Hepatocyte (in vitro differentiated cells): ENCODE results near the gene DNAJC5. TPM values are rescaled to one million over a fixed set of nuclear protein-coding genes. Genes with fewer than 3 reads are reported as not detected.
"Not testable (repeated sequence)": the region's sequence is repeated elsewhere in the genome, so short reads cannot be mapped to it uniquely, and the experiment has no call there.

ENCODE experiments used
- DNase-seq: peaks from one replicate; pipeline ENCODE4 v3.0.0-alpha.2; 2016; ENCODE audit warnings: low spot score
- H2AFZ ChIP-seq: fragments of 200-600 bp; sonication (generic); 2 replicates; pipeline ENCODE4 v1.6.0; 2016; ENCODE audit warnings: antibody characterized with exemption, mild to moderate bottlenecking
- H3K27ac ChIP-seq: fragments of 200-600 bp; sonication (generic); 2 replicates; pipeline ENCODE4 v1.5.1; 2016; ENCODE audit warnings: mild to moderate bottlenecking
- H3K27me3 ChIP-seq: fragments of 200-600 bp; sonication (generic); 2 replicates; pipeline ENCODE4 v1.6.1; 2016
- H3K36me3 ChIP-seq: fragments of 200-600 bp; sonication (generic); replicated peaks from 2 replicates; pipeline ENCODE4 v1.5.1; 2016; ENCODE audit warnings: low read depth; ENCODE audit not compliant: insufficient read depth
- H3K4me1 ChIP-seq: fragments of 200-600 bp; sonication (generic); 2 replicates; pipeline ENCODE4 v1.5.1; 2016; ENCODE audit warnings: mild to moderate bottlenecking, moderate library complexity; ENCODE audit not compliant: insufficient read depth
- H3K4me2 ChIP-seq: fragments of 200-600 bp; sonication (generic); 2 replicates; pipeline ENCODE4 v1.6.0; 2016
- H3K4me3 ChIP-seq: fragments of 200-600 bp; sonication (generic); 2 replicates; pipeline ENCODE4 v1.5.1; 2016; ENCODE audit warnings: mild to moderate bottlenecking
- H3K79me2 ChIP-seq: fragments of 200-600 bp; sonication (generic); 2 replicates; pipeline ENCODE4 v1.6.0; 2017; ENCODE audit warnings: mild to moderate bottlenecking
- H3K9me2 ChIP-seq: fragments of 200-600 bp; sonication (generic); replicated peaks from 2 replicates; pipeline ENCODE4 v1.6.0; 2017; ENCODE audit warnings: mild to moderate bottlenecking; ENCODE audit not compliant: insufficient read depth
- H3K9me3 ChIP-seq: fragments of 200-600 bp; sonication (generic); 2 replicates; pipeline ENCODE4 v1.5.1; 2016; ENCODE audit warnings: low read depth, mild to moderate bottlenecking
- H4K20me1 ChIP-seq: fragments of 200-600 bp; sonication (generic); 2 replicates; pipeline ENCODE4 v1.6.0; 2016; ENCODE audit warnings: mild to moderate bottlenecking; ENCODE audit not compliant: insufficient read depth, poor library complexity, severe bottlenecking
- EZH2 ChIP-seq: fragments of 200-600 bp; sonication (generic); IDR thresholded peaks from 2 replicates; pipeline ENCODE4 v1.6.1; 2016; ENCODE audit warnings: antibody characterized with exemption, mild to moderate bottlenecking, borderline replicate concordance
- EZH2phosphoT487 ChIP-seq: fragments of 200-600 bp; sonication (generic); IDR thresholded peaks from one replicate; pipeline ENCODE4 v1.6.1; 2018; ENCODE audit warnings: antibody characterized with exemption, mild to moderate bottlenecking, low read depth, moderate library complexity; ENCODE audit not compliant: unreplicated experiment, severe bottlenecking
- WGBS: methylation state at CpG from one replicate; pipeline ENCODE4 v1.1.6; 2016; ENCODE audit warnings: low lambda C conversion rate; ENCODE audit errors: missing lambda C conversion rate; 5-methylcytosine and 5-hydroxymethylcytosine counted together
- polyA plus RNA-seq: library from polyadenylated mRNA; unstranded; fragments of >200 nt; fragmentation: Nextera tagmentation; extraction: Ambion mirVana; gene quantifications from 2 replicates; pipeline ENCODE4 v1.2.1, GENCODE V29; 2016
- total RNA-seq: library from RNA; depleted of rRNA; stranded (reverse); fragments of >200 nt; gene quantifications from 2 replicates; pipeline ENCODE4 v1.2.3, GENCODE V29; 2014
- TF ChIP-seq, protein P1 (sequence below): fragments of 200-600 bp; sonication (generic); IDR thresholded peaks from 2 replicates; pipeline ENCODE4 v1.5.1; 2016; ENCODE audit warnings: antibody characterized with exemption, mild to moderate bottlenecking; ENCODE audit not compliant: poor library complexity

The DNAJC5 gene
- total and polyA plus RNA-seq, 2 experiments from 2014 or later: 10.2 to 39.6 TPM

DNA sequence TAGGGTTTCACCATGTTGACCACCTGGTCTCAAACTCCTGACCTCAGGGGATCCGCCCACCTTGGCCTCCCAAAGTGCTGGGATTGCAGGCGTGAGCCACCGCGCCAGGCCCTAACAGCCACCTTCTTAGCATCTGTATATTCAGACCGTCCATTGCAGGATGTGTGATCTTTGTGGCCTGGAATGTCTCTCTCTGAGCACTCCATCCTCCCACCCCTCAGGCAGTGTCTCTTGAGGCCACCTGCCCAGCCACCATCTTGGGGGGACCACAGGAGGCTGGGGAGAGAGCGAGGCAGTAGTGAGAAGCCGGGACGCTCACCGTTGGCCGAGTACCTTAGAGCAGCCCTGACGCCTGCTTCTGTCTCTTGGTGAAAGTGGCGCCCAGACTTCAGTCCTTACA is 18.8 kb downstream of the DNAJC5 start:
- H2AFZ ChIP-seq: no peak overlapping the region
- no peak overlapping the region for H3K27ac ChIP-seq
- H3K4me2 ChIP-seq: no peak overlapping the region
- no peaks in the 10 kb centered on the region for H3K27me3 ChIP-seq
- WGBS: 99% methylated on average over 12 of the region's 12 CpGs
- no peaks in the 10 kb centered on the region for H3K9me2 ChIP-seq
- no peaks in the 10 kb centered on the region for H3K36me3 ChIP-seq
- no peak for DNase-seq
- peaks cover 99% of the 10 kb centered on the region for H3K79me2 ChIP-seq
- H3K9me3 ChIP-seq: no peaks in the 10 kb centered on the region
- no peak overlapping the region for H3K4me3 ChIP-seq
- H4K20me1 ChIP-seq: peaks cover 57% of the 10 kb centered on the region
- TF ChIP-seq, protein P1, sequence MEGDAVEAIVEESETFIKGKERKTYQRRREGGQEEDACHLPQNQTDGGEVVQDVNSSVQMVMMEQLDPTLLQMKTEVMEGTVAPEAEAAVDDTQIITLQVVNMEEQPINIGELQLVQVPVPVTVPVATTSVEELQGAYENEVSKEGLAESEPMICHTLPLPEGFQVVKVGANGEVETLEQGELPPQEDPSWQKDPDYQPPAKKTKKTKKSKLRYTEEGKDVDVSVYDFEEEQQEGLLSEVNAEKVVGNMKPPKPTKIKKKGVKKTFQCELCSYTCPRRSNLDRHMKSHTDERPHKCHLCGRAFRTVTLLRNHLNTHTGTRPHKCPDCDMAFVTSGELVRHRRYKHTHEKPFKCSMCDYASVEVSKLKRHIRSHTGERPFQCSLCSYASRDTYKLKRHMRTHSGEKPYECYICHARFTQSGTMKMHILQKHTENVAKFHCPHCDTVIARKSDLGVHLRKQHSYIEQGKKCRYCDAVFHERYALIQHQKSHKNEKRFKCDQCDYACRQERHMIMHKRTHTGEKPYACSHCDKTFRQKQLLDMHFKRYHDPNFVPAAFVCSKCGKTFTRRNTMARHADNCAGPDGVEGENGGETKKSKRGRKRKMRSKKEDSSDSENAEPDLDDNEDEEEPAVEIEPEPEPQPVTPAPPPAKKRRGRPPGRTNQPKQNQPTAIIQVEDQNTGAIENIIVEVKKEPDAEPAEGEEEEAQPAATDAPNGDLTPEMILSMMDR: no peak
- TF ChIP-seq EZH2 (no peak), EZH2phosphoT487 (no peak)
- H3K4me1 ChIP-seq: peaks cover 1% of the 10 kb centered on the region

DNA sequence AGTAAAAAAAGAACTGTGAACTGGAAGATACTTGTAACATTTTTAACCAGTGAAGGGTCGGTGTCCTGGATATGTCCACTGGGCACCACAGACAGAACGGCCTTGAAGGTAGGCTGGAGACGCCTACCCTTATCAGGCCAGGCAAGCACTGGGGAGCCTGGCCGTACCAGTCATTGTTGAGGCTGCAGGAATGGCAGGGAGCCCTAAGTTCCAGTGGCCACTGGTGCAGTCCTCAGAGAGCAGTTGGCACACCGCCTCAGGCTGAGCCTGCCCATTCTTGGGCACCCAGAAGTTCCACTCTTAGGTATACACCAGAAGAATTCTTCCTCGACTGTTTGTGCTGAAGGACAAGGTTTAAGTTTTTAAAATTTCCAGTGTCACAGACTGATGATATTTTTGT is 20.5 kb downstream of the DNAJC5 start:
- H3K27ac ChIP-seq: no peak overlapping the region
- 97% methylated on average over 6 of the region's 6 CpGs for WGBS
- DNase-seq: no peak
- no peak overlapping the region for H3K4me2 ChIP-seq
- no peaks in the 10 kb centered on the region for H3K9me3 ChIP-seq
- no peaks in the 10 kb centered on the region for H3K9me2 ChIP-seq
- peaks cover 47% of the 10 kb centered on the region for H4K20me1 ChIP-seq
- H3K79me2 ChIP-seq: peaks cover 93% of the 10 kb centered on the region
- no peaks in the 10 kb centered on the region for H3K27me3 ChIP-seq
- TF ChIP-seq EZH2phosphoT487: no peak
- TF ChIP-seq EZH2: no peak
- TF ChIP-seq, protein P1: no peak
- no peak overlapping the region for H2AFZ ChIP-seq
- no peaks in the 10 kb centered on the region for H3K36me3 ChIP-seq
- H3K4me1 ChIP-seq: no peaks in the 10 kb centered on the region
- no peak overlapping the region for H3K4me3 ChIP-seq

DNA sequence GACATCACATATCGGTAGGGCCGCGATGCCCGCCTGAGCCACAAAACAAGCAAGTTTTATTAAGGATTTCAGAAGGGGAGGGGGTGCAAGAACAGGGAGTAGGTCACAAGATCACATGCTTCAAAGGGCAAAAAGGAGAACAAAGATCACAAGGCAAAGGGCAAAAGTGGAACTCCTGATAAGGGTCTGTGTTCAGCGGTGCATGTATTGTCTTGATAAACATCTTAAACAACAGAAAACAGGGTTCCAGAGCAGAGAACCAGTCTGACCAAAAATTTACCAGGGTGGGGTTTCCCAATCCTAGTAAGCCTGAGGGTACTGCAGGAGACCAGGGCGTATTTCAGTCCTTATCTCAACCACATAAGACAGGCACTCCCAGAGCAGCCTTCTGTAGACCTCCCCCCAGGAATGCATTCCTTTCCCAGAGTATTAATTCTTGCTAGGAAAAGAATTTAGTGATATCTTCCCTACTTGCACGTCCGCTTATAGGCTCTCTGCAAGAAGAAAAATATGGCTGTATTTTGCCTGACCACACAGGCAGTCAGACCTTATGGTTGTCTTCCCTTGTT is 21.5 kb downstream of the DNAJC5 start:
- WGBS: 91% methylated on average over 8 of the region's 8 CpGs
- not testable (repeated sequence) for H3K27me3 ChIP-seq, H2AFZ ChIP-seq, H3K9me3 ChIP-seq, H3K27ac ChIP-seq, H3K9me2 ChIP-seq, H3K4me3 ChIP-seq, DNase-seq, H3K4me2 ChIP-seq, H3K4me1 ChIP-seq, H3K36me3 ChIP-seq
- Histone ChIP-seq H4K20me1 (peaks cover 45% of the 10 kb centered on the region), H3K79me2 (peaks cover 93% of the 10 kb centered on the region)

DNA sequence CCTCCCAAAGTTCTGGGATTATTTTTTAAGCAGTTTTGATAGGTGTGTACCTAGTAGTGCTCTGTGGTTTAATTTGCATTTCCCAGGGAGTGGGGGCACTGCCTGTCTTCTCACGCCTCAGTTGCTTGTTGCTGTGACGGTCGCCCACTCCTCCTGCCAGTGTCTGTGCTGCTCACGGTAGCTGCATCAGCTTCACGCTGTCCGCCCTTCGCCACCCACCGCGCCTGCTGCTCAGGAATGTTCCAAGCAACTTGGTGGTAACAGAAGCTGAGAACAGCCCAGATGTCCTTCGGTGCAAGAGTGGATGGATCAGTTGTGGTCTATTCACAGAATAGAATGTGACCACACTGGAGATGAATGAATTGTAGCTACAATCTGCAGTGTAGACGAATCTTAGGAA is 22.9 kb downstream of the DNAJC5 start:
- Histone ChIP-seq H3K27me3 (no peaks in the 10 kb centered on the region), H3K4me3 (no peak overlapping the region), H3K9me3 (no peaks in the 10 kb centered on the region), H3K4me2 (no peak overlapping the region), H3K27ac (no peak overlapping the region), H3K36me3 (no peaks in the 10 kb centered on the region), H3K9me2 (no peaks in the 10 kb centered on the region), H4K20me1 (peaks cover 32% of the 10 kb centered on the region), H3K4me1 (no peaks in the 10 kb centered on the region), H2AFZ (no peak overlapping the region), H3K79me2 (peaks cover 93% of the 10 kb centered on the region)
- TF ChIP-seq EZH2 (no peak), EZH2phosphoT487 (no peak)
- TF ChIP-seq, protein P1: no peak
- 98% methylated on average over 11 of the region's 11 CpGs for WGBS
- no peak for DNase-seq
